Testis (tissue), 2 donors: Measurements from ENCODE around the gene SDK1.

ENCODE experiments used
- CTCF ChIP-seq, 3 experiments: fragments of 450-650 bp in 2 of 3; fragments of 200-600 bp in 1 of 3; sonication (generic) in 1 of 3; IDR thresholded peaks; one replicate each; pipeline ENCODE4 v1.5.1; 2016 to 2019; ENCODE audit warnings: antibody characterized with exemption in 3 of 3, mild to moderate bottlenecking in 2 of 3, moderate library complexity in 1 of 3
- POLR2A ChIP-seq: fragments of 450-650 bp; IDR thresholded peaks from one replicate; pipeline ENCODE4 v1.6.1; 2017; ENCODE audit warnings: antibody characterized with exemption, mild to moderate bottlenecking, moderate library complexity

DNA sequence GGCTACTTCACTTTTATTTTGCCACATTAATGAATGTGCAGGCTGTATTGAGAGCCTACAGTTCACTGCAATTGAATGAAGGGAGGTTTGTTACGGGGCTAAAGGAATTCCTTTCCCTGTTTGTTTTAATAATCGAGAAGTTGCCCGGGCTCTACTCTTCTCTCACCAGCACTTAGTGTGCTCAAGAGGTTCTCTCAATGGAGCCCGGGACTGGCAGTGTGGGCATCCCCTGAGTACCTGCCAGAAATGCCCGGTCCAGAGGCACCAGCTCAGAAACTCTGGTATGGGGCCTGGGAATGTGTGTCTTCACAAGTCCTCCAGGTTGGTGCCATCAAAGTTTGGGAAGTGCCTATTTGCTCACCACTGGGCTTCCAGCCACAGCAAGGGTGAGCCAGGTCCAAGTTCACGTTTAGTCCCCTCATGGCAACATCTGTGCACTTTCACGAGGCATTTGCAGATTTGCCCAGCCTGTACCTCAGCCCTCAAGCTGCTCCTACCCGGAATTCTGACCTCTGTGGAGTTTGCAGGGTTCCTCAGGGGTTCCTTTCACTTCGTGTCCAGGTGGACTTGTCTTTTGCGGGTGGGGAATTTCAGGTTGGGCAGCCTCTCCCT is 622.4 kb downstream of the SDK1 start:
- TF ChIP-seq POLR2A (no peak), CTCF (IDR thresholded peaks at IDR 0.05) (no peak)
